ENCODE results near the gene XYLT1.

- TF ChIP-seq CEBPB (IDR thresholded peaks at IDR 0.05), result no peak
- TF ChIP-seq CREB1 (IDR thresholded peaks at IDR 0.05; ENCODE audit: low read depth), result no peak
- no peak for TF ChIP-seq YY1 (IDR thresholded peaks at IDR 0.05; ENCODE audit: low read depth)
- no peak for TF ChIP-seq EGR1 (IDR thresholded peaks at IDR 0.05)
- no peak for TF ChIP-seq EP300 (IDR thresholded peaks at IDR 0.05; ENCODE audit: borderline replicate concordance)
- no peak for TF ChIP-seq ZBTB7A (IDR thresholded peaks at IDR 0.05; ENCODE audit: low read depth)
These were observed 105.6 kb downstream of the XYLT1 start for GRCh38 chr16:17365211-17365541.

Data from Ishikawa (cell line).